EH (cell line): ENCODE measurements around the gene ERCC1.

Source experiments
- DNase-seq: peaks from one replicate; pipeline ENCODE4 v3.0.0-alpha.2; 2015; ENCODE audit warnings: low read depth

Gene ERCC1

GRCh38 chr19:45423589-45424190, at the start of gene ERCC1:
Gene ERCC1, minus strand, starts transcription at chr19:45423917. Its CDS starts 543 bp downstream, at chr19:45423374.
- peak; percentile 96 for DNase-seq

GRCh38 chr19:45473367-45473681, 49.6 kb upstream of the ERCC1 start:
- DNase-seq, result no peak

- DNase-seq, result no peak
Observed at GRCh38 chr19:45472563-45473366, 49.0 kb upstream of the ERCC1 start.

- DNase-seq, result no peak
Observed at GRCh38 chr19:45471931-45472562, 48.3 kb upstream of the ERCC1 start.

- no peak for DNase-seq
Observed at GRCh38 chr19:45471111-45471930, 47.6 kb upstream of the ERCC1 start.

- no peak for DNase-seq
Observed at GRCh38 chr19:45470762-45471081, 47.0 kb upstream of the ERCC1 start.

- peak; percentile 74 for DNase-seq
Observed at GRCh38 chr19:45469945-45470761, 46.4 kb upstream of the ERCC1 start.

GRCh38 chr19:45469132-45469944, 45.6 kb upstream of the ERCC1 start:
- DNase-seq, result peak; percentile 95

GRCh38 chr19:45468803-45469131, 45.0 kb upstream of the ERCC1 start:
- no peak for DNase-seq

- DNase-seq, result peak; percentile 43
Observed at GRCh38 chr19:45468159-45468651, 44.5 kb upstream of the ERCC1 start.

- DNase-seq, result peak; percentile 94
Observed at GRCh38 chr19:45467456-45468158, 43.9 kb upstream of the ERCC1 start, which contains the start of gene FOSB. Gene FOSB, plus strand, starts transcription at chr19:45467996. Its CDS starts 591 bp downstream, at chr19:45468587.

GRCh38 chr19:45467115-45467455, 43.4 kb upstream of the ERCC1 start:
- DNase-seq, result no peak

GRCh38 chr19:45464852-45465441, 41.2 kb upstream of the ERCC1 start:
- no peak for DNase-seq

- DNase-seq, result no peak
Observed at GRCh38 chr19:45464274-45464673, 40.6 kb upstream of the ERCC1 start.

GRCh38 chr19:45463241-45463640, 39.5 kb upstream of the ERCC1 start:
- no peak for DNase-seq

- DNase-seq, result no peak
Observed at GRCh38 chr19:45462174-45462573, 38.5 kb upstream of the ERCC1 start.

GRCh38 chr19:45460807-45461347, 37.2 kb upstream of the ERCC1 start:
- DNase-seq, result no peak

GRCh38 chr19:45457776-45458175, 34.1 kb upstream of the ERCC1 start:
- no peak for DNase-seq

- DNase-seq, result no peak
Observed at GRCh38 chr19:45456500-45456815, 32.7 kb upstream of the ERCC1 start.
